Dermis blood vessel endothelial cell (primary cell): ENCODE results near the gene POU3F3. TPM values are rescaled to one million over a fixed set of nuclear protein-coding genes. Genes with fewer than 3 reads are reported as not detected.

Experiments
- total RNA-seq: library from RNA; depleted of rRNA; stranded (reverse); fragments of >200 nt; gene quantifications from 2 replicates; pipeline ENCODE4 v1.2.3, GENCODE V29; 2014

Gene POU3F3
- total RNA-seq, 1 donor from 2014 or later = 0.34 TPM

Other genes with a start within 250 kb of the POU3F3 start
- 21.4 and 35.1 TPM in 2 replicates for gene MRPS9, start 184.0 kb downstream of the POU3F3 start, total RNA-seq